Suprapubic skin (tissue), 4 donors: ENCODE results near the gene AGTPBP1.

Experiments used
- EP300 ChIP-seq: sonication (generic); formaldehyde crosslinking; IDR thresholded peaks from one replicate; pipeline ENCODE4 v1.6.1; 2017; ENCODE audit warnings: antibody characterized with exemption
- POLR2A ChIP-seq, 2 donors: fragments of 450-650 bp; IDR thresholded peaks; one replicate each; pipeline ENCODE4 v1.6.1; 2017; ENCODE audit warnings: antibody characterized with exemption in 2 of 2, mild to moderate bottlenecking in 2 of 2, moderate library complexity in 2 of 2
- POLR2AphosphoS5 ChIP-seq, 3 donors: sonication (generic); formaldehyde crosslinking; IDR thresholded peaks; one replicate each; pipeline ENCODE4 v1.6.1; 2017; ENCODE audit warnings: antibody characterized with exemption in 3 of 3
- TF ChIP-seq, protein P1 (sequence below), 2 donors: fragments of 200-600 bp in 1 of 2; fragments of 450-650 bp in 1 of 2; sonication (generic) in 1 of 2; IDR thresholded peaks; one replicate each; pipeline ENCODE4 v1.5.1; 2016 to 2019; ENCODE audit warnings: antibody characterized with exemption in 2 of 2, mild to moderate bottlenecking in 1 of 2, moderate library complexity in 1 of 2

DNA sequence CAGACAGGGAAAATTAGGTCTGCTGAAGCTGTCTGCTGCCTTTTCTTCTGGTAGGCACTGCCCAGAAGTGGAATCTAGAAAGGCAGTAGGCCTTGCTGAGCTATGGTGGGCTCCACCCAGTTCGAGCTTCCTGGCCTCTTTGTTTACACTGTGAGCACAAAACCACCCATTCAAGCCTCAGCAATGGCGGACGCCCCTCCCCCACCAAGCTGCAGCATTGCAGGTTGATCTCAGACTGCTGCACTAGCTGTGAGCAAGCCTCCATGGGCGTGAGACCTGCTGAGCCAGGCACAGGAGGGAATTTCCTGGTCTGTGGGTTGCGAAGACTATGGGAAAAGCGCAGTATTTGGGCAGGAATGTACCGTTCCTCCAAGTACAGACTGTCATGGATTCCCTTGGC, 18.5 kb downstream of the AGTPBP1 start:
- TF ChIP-seq, protein P1, sequence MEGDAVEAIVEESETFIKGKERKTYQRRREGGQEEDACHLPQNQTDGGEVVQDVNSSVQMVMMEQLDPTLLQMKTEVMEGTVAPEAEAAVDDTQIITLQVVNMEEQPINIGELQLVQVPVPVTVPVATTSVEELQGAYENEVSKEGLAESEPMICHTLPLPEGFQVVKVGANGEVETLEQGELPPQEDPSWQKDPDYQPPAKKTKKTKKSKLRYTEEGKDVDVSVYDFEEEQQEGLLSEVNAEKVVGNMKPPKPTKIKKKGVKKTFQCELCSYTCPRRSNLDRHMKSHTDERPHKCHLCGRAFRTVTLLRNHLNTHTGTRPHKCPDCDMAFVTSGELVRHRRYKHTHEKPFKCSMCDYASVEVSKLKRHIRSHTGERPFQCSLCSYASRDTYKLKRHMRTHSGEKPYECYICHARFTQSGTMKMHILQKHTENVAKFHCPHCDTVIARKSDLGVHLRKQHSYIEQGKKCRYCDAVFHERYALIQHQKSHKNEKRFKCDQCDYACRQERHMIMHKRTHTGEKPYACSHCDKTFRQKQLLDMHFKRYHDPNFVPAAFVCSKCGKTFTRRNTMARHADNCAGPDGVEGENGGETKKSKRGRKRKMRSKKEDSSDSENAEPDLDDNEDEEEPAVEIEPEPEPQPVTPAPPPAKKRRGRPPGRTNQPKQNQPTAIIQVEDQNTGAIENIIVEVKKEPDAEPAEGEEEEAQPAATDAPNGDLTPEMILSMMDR (IDR thresholded peaks at IDR 0.05), result no peak
- TF ChIP-seq POLR2A (IDR thresholded peaks at IDR 0.05) (no peak), POLR2AphosphoS5 (IDR thresholded peaks at IDR 0.05) (no peak), EP300 (no peak)
